Chondrocyte (in vitro differentiated cells): ENCODE results near the gene FOXN3. TPM values are rescaled to one million over a fixed set of nuclear protein-coding genes. Genes with fewer than 3 reads are reported as not detected.
A peak's percentile ranks its signal among the peaks of the same experiment; 100 is the strongest.

Experiments used
- DNase-seq: peaks from one replicate; pipeline ENCODE4 v3.0.0; 2021; ENCODE audit warnings: mixed read lengths, low spot score
- H3K27ac Mint-ChIP-seq: one replicate; pipeline ENCODE4 v1.8.0; 2021; ENCODE audit warnings: mild to moderate bottlenecking, moderate library complexity, mixed read lengths; ENCODE audit not compliant: unreplicated experiment
- H3K27me3 Mint-ChIP-seq: 2 replicates; pipeline ENCODE4 v1.8.0; 2021; ENCODE audit warnings: low read depth, mixed read lengths
- H3K36me3 Mint-ChIP-seq: 2 replicates; pipeline ENCODE4 v1.8.0; 2021; ENCODE audit warnings: low read depth, mixed read lengths
- H3K4me1 Mint-ChIP-seq: 2 replicates; pipeline ENCODE4 v1.8.0; 2021; ENCODE audit warnings: low read depth, mild to moderate bottlenecking, mixed read lengths
- H3K4me3 Mint-ChIP-seq: one replicate; pipeline ENCODE4 v1.8.0; 2021; ENCODE audit warnings: mild to moderate bottlenecking, moderate library complexity, mixed read lengths; ENCODE audit not compliant: unreplicated experiment
- H3K9me3 Mint-ChIP-seq: 2 replicates; pipeline ENCODE4 v1.8.0; 2021; ENCODE audit warnings: low read depth, mixed read lengths
- CTCF ChIP-seq: fragments of 200-600 bp; sonication (generic); IDR thresholded peaks from 2 replicates; pipeline ENCODE4 v1.5.0; 2021; ENCODE audit warnings: antibody characterized with exemption, mild to moderate bottlenecking, moderate library complexity
- total RNA-seq: library from RNA; stranded (reverse); gene quantifications from 3 replicates; pipeline ENCODE4 v1.2.1, GENCODE V29; 2021

FOXN3 gene
- total RNA-seq, 1 donor from 2014 or later: 161 TPM

GRCh38 chr14:89340200-89341181, 76.5 kb downstream of the FOXN3 start:
- DNase-seq: no peak
- H3K27me3 Mint-ChIP-seq: no peaks in the 10 kb centered on the region
- H3K9me3 Mint-ChIP-seq: no peaks in the 10 kb centered on the region
- H3K4me1 Mint-ChIP-seq: peaks cover 40% of the 10 kb centered on the region
- TF ChIP-seq CTCF: no peak
- peaks cover 7% of the 10 kb centered on the region for H3K36me3 Mint-ChIP-seq
- no peak overlapping the region for H3K27ac Mint-ChIP-seq
- no peak overlapping the region for H3K4me3 Mint-ChIP-seq

GRCh38 chr14:89339579-89339978, 77.5 kb downstream of the FOXN3 start:
- DNase-seq: no peak
- Mint-ChIP-seq H3K27me3 (no peaks in the 10 kb centered on the region), H3K9me3 (no peaks in the 10 kb centered on the region), H3K4me1 (peaks cover 40% of the 10 kb centered on the region), H3K36me3 (peaks cover 5% of the 10 kb centered on the region), H3K4me3 (no peak overlapping the region), H3K27ac (no peak overlapping the region)
- no peak for TF ChIP-seq CTCF

GRCh38 chr14:89339158-89339557, 77.9 kb downstream of the FOXN3 start:
- no peak for DNase-seq
- Mint-ChIP-seq H3K27ac (no peak overlapping the region), H3K9me3 (no peaks in the 10 kb centered on the region), H3K36me3 (peaks cover 5% of the 10 kb centered on the region), H3K4me3 (no peak overlapping the region), H3K27me3 (no peaks in the 10 kb centered on the region), H3K4me1 (peaks cover 40% of the 10 kb centered on the region)
- TF ChIP-seq CTCF: no peak

- H3K4me1 Mint-ChIP-seq: peaks cover 57% of the 10 kb centered on the region
- TF ChIP-seq CTCF: peak; percentile 13
Observed at GRCh38 chr14:89336338-89336737, 80.7 kb downstream of the FOXN3 start.

GRCh38 chr14:89332031-89332430, 85.0 kb downstream of the FOXN3 start:
- Mint-ChIP-seq H3K9me3 (no peaks in the 10 kb centered on the region), H3K36me3 (peaks cover 1% of the 10 kb centered on the region), H3K4me3 (no peak overlapping the region), H3K27me3 (no peaks in the 10 kb centered on the region), H3K27ac (peak overlapping the region; percentile 77), H3K4me1 (peaks cover 55% of the 10 kb centered on the region)
- TF ChIP-seq CTCF: no peak
- DNase-seq: no peak

More at GRCh38 chr14:89336338-89336737, 80.7 kb downstream of the FOXN3 start:
- Mint-ChIP-seq H3K27ac (no peak overlapping the region), H3K36me3 (peaks cover under 1% of the 10 kb centered on the region), H3K4me3 (no peak overlapping the region), H3K9me3 (no peaks in the 10 kb centered on the region), H3K27me3 (no peaks in the 10 kb centered on the region)
- DNase-seq: no peak
